Stomach (tissue), 9 donors: ENCODE results near the gene TMEM131. TPM values are rescaled to one million over a fixed set of nuclear protein-coding genes. Genes with fewer than 3 reads are reported as not detected.

Experiments
- DNase-seq, 2 donors: peaks; one replicate each; pipeline versions ENCODE4 v3.0.0 to v3.0.0-alpha.2; 2013 to 2019
- H3K27ac ChIP-seq, 5 donors: fragments of 200-600 bp in 4 of 5; sonication (generic) in 4 of 5; one replicate each; pipeline ENCODE4 v1.5.1; 2013 to 2019; ENCODE audit warnings: mild to moderate bottlenecking in 1 of 5, moderate library complexity in 1 of 5
- H3K27me3 ChIP-seq, 3 donors: fragments of 200-600 bp; sonication (generic); one replicate each; pipeline ENCODE4 v1.5.1; 2017 to 2019; ENCODE audit warnings: mixed run types in 1 of 3
- H3K36me3 ChIP-seq, 4 donors: fragments of 200-600 bp; sonication (generic); 1 replicate in 3 of 4; 2 replicates in 1 of 4; pipeline ENCODE4 v1.5.1; 2016 to 2019
- H3K4me1 ChIP-seq, 4 donors: fragments of 200-600 bp; sonication (generic); one replicate each; pipeline ENCODE4 v1.5.1; 2016 to 2019
- H3K4me3 ChIP-seq, 4 donors: fragments of 200-600 bp; sonication (generic) in 3 of 4; one replicate each; pipeline ENCODE4 v1.5.1; 2016 to 2019; ENCODE audit warnings: mild to moderate bottlenecking in 1 of 4
- H3K9me3 ChIP-seq, 4 donors: fragments of 200-600 bp; sonication (generic); one replicate each; pipeline ENCODE4 v1.5.1; 2016 to 2019
- EP300 ChIP-seq: sonication (generic); formaldehyde crosslinking; IDR thresholded peaks from one replicate; pipeline ENCODE4 v1.6.1; 2017; ENCODE audit warnings: antibody characterized with exemption
- POLR2A ChIP-seq, 4 donors: fragments of 450-650 bp; IDR thresholded peaks; one replicate each; pipeline ENCODE4 v1.6.1; 2016; ENCODE audit warnings: antibody characterized with exemption in 4 of 4, control low read depth in 2 of 4, mild to moderate bottlenecking in 1 of 4, moderate library complexity in 1 of 4
- POLR2AphosphoS5 ChIP-seq, 3 donors: sonication (generic); formaldehyde crosslinking; IDR thresholded peaks; one replicate each; pipeline ENCODE4 v1.6.1; 2016; ENCODE audit warnings: antibody characterized with exemption in 3 of 3
- WGBS, 5 donors: extraction: QIAGEN DNeasy Blood & Tissue Kit in 3 of 5; methylation state at CpG; one replicate each; pipeline versions ENCODE4 v1.1.5 to v1.1.7; 2013 to 2018; 5-methylcytosine and 5-hydroxymethylcytosine counted together
- intact Hi-C: fragments of 100-400 bp; cut with DNase I; formaldehyde crosslinking; loops from one replicate; pipeline ENCODE4 v1.15.1; 2023; ENCODE audit warnings: low total_unique reads
- polyA plus RNA-seq, 3 donors: library from polyadenylated mRNA; stranded (reverse); fragments of 200-250 nt; gene quantifications; one replicate each; pipeline ENCODE4 v1.2.3, GENCODE V29; 2013
- total RNA-seq, 5 donors: library from RNA; depleted of rRNA; stranded (reverse); fragments of >200 nt; gene quantifications; one replicate each; pipeline versions ENCODE4 v1.1.0 to v1.2.3, GENCODE V29; 2014 to 2016
- TF ChIP-seq, protein P1 (sequence below), 7 experiments: fragments of 450-650 bp in 4 of 7; fragments of 200-600 bp in 3 of 7; sonication (generic) in 3 of 7; IDR thresholded peaks; one replicate each; pipeline ENCODE4 v1.5.1; 2016 to 2019; ENCODE audit warnings: antibody characterized with exemption in 7 of 7, control low read depth in 2 of 7, mild to moderate bottlenecking in 1 of 7
- donor health status: healthy with polysubstance abuse.
- donor health status: Bipolar disorder and iron deficiency.
- donor health status: healthy.

Gene TMEM131
- total and polyA plus RNA-seq, 8 donors, result 4.4 to 119 (median 43.1) TPM

DNA sequence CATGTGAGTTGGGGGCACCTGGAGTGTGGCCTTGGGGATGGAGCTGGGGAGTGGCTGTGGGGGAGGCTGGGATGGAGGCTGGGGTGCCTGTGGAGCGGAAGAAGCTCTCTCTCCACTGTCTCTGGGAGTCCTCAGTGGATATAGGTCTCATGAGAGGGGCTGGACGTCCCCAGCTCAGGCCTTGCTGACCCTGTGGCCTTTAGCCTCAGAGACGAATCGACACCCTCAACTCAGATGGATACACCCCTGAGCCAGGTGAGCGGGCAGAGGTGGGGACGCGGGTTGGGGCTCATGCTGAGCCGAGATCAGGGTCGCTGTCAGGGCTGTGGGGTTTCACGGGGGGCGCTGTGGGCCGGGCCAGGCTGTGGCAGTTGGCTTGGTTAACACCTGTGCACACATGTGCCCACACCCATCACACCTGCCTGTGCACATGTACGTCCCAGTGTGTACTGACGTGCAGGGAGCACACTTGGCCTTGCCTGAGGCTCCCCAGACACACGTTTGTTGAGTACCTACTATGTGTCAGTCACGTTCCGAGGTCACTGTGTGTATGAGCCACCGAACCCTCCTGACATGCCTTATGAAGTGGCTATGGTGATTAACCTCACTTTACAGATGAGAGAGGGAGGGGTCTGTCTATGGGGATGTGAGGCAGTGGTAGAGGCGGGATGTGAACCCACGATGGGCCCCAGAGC, 262.3 kb downstream of the TMEM131 start:
- peaks cover 7 to 16% (median 10%) of the 10 kb centered on the region in 4 donors for H3K9me3 ChIP-seq
- no peaks in the 10 kb centered on the region for H3K4me1 ChIP-seq
- no peak for DNase-seq
- no peaks in the 10 kb centered on the region for H3K27me3 ChIP-seq
- WGBS, 5 donors, result 79 to 88% (median 83%) methylated on average over 16 to 20 of the region's 20 CpGs
- no peak overlapping the region for H3K27ac ChIP-seq
- TF ChIP-seq POLR2A (IDR thresholded peaks at IDR 0.05), result no peak
- TF ChIP-seq EP300, result no peak
- TF ChIP-seq, protein P1, sequence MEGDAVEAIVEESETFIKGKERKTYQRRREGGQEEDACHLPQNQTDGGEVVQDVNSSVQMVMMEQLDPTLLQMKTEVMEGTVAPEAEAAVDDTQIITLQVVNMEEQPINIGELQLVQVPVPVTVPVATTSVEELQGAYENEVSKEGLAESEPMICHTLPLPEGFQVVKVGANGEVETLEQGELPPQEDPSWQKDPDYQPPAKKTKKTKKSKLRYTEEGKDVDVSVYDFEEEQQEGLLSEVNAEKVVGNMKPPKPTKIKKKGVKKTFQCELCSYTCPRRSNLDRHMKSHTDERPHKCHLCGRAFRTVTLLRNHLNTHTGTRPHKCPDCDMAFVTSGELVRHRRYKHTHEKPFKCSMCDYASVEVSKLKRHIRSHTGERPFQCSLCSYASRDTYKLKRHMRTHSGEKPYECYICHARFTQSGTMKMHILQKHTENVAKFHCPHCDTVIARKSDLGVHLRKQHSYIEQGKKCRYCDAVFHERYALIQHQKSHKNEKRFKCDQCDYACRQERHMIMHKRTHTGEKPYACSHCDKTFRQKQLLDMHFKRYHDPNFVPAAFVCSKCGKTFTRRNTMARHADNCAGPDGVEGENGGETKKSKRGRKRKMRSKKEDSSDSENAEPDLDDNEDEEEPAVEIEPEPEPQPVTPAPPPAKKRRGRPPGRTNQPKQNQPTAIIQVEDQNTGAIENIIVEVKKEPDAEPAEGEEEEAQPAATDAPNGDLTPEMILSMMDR (IDR thresholded peaks at IDR 0.05), result no peak
- TF ChIP-seq POLR2AphosphoS5 (IDR thresholded peaks at IDR 0.05), result no peak
- intact Hi-C loops, result no loop called here
- H3K36me3 ChIP-seq, result no peaks in the 10 kb centered on the region
- H3K4me3 ChIP-seq, result no peak overlapping the region

DNA sequence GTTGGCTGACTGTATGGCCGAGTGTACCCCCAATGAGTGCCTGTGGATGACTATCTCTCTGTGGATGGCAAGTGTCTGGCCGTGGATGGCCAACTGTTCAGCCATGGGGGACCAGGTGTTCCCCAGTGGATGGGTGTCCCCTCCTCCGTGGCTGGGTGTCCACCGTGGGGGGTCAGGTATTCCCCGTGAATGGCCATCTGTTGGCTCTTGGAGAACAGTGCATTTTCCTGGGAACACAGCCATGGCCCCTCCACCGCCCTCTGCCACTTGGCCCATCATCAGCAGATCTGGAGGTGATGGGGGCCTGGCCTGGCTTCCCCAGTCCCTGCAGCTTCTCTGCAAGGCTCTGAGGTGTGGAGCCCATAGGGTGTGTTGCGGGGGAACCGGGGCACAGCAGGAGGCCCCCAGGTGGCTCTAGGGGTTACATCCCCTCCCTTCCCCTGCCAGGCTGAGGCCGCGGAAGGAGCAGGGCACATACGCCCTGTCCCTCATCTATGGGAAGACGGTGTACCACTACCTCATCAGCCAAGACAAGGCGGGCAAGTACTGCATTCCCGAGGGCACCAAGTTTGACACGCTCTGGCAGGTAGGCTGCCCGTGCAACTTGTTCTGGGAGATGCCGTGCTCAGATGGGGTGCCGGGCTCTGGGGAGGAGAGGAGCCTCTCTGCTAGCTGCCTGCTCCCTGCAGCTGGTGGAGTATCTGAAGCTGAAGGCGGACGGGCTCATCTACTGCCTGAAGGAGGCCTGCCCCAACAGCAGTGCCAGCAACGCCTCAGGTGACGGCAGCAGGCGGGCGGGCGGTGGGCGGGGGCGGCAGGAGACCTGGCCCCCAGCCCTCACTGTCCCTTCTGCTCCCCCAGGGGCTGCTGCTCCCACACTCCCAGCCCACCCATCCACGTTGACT, 263.1 kb downstream of the TMEM131 start:
- WGBS, 5 donors, result 92 to 95% (median 94%) methylated on average over 12 to 28 of the region's 28 CpGs
- no peak overlapping the region for H3K27ac ChIP-seq
- peaks cover 7 to 16% (median 10%) of the 10 kb centered on the region in 4 donors for H3K9me3 ChIP-seq
- H3K4me3 ChIP-seq, result no peak overlapping the region
- TF ChIP-seq POLR2AphosphoS5 (IDR thresholded peaks at IDR 0.05), result no peak
- TF ChIP-seq EP300, result no peak
- no peak for TF ChIP-seq POLR2A (IDR thresholded peaks at IDR 0.05)
- TF ChIP-seq, protein P1 (IDR thresholded peaks at IDR 0.05), result no peak
- H3K4me1 ChIP-seq, result peaks cover 0 to 6% (median 3%) of the 10 kb centered on the region in 4 donors
- H3K27me3 ChIP-seq, result no peaks in the 10 kb centered on the region
- no peak for DNase-seq
- H3K36me3 ChIP-seq, result no peaks in the 10 kb centered on the region
- intact Hi-C loops, result no loop called here

- Histone ChIP-seq H3K36me3 (no peaks in the 10 kb centered on the region), H3K4me1 (peaks cover 0 to 8% (median 3%) of the 10 kb centered on the region in 4 donors), H3K27ac (no peak overlapping the region), H3K9me3 (peaks cover 7 to 16% (median 10%) of the 10 kb centered on the region in 4 donors), H3K4me3 (no peak overlapping the region), H3K27me3 (no peaks in the 10 kb centered on the region)
- WGBS, 5 donors, result 84 to 89% (median 88%) methylated on average over 11 to 12 of the region's 12 CpGs
- intact Hi-C loops, result no loop called here
- no peak for DNase-seq
- TF ChIP-seq POLR2AphosphoS5 (IDR thresholded peaks at IDR 0.05) (no peak), POLR2A (IDR thresholded peaks at IDR 0.05) (no peak), EP300 (no peak)
- TF ChIP-seq, protein P1 (IDR thresholded peaks at IDR 0.05), result no peak
These were observed 264.3 kb downstream of the TMEM131 start for GRCh38 chr2:97731274-97732020.

DNA sequence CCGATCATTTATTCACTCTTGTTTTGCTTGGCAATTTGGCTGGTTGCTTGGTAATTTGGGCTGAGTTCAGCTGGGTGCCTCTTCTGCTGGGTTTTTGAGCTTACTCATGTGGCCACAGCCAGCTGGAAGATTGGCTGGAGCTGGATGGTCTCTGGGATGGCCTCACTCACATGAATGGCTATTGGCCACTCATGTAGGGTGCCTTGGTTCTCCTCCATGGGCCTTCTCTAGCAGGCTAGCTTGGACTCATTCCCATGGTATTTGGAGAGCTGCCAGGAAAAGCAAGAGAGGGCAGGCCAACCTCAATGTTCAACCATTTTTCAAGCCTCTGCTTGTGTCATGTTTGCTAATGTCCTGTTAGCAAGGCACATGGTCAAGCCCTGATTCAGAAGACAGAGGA, 265.5 kb downstream of the TMEM131 start:
- Histone ChIP-seq H3K4me3 (no peak overlapping the region), H3K9me3 (peaks cover 7 to 16% (median 10%) of the 10 kb centered on the region in 4 donors), H3K27me3 (no peaks in the 10 kb centered on the region), H3K36me3 (no peaks in the 10 kb centered on the region), H3K4me1 (peaks cover 0 to 8% (median 3%) of the 10 kb centered on the region in 4 donors), H3K27ac (no peak overlapping the region)
- no peak for DNase-seq
- no peak for TF ChIP-seq POLR2AphosphoS5 (IDR thresholded peaks at IDR 0.05)
- TF ChIP-seq, protein P1 (IDR thresholded peaks at IDR 0.05), result no peak
- no peak for TF ChIP-seq POLR2A (IDR thresholded peaks at IDR 0.05)
- TF ChIP-seq EP300, result no peak
- WGBS, 5 donors, result 86 to 100% (median 93%) methylated on average over 1 of the region's 1 CpG
- intact Hi-C loops, result no loop called here
